Testis (tissue), 3 donors: ENCODE data around the gene ZNF556. TPM values are rescaled to one million over a fixed set of nuclear protein-coding genes. Genes with fewer than 3 reads are reported as not detected.

ENCODE experiments used
- DNase-seq: peaks from one replicate; pipeline ENCODE4 v3.0.0-alpha.2; 2019
- H3K27ac ChIP-seq, 2 donors: fragments of 200-600 bp; sonication (generic); one replicate each; pipeline ENCODE4 v1.5.1; 2019
- H3K27me3 ChIP-seq: fragments of 200-600 bp; sonication (generic); one replicate; pipeline ENCODE4 v1.5.1; 2019
- H3K36me3 ChIP-seq: fragments of 200-600 bp; sonication (generic); one replicate; pipeline ENCODE4 v1.5.1; 2017; ENCODE audit warnings: low read depth; ENCODE audit errors: missing control alignments
- H3K4me1 ChIP-seq: fragments of 200-600 bp; sonication (generic); one replicate; pipeline ENCODE4 v1.5.1; 2019
- H3K4me3 ChIP-seq, 2 donors: fragments of 200-600 bp; sonication (generic); one replicate each; pipeline ENCODE4 v1.5.1; 2017 to 2019
- H3K9me3 ChIP-seq: fragments of 200-600 bp; sonication (generic); one replicate; pipeline ENCODE4 v1.5.1; 2017
- POLR2A ChIP-seq: fragments of 450-650 bp; IDR thresholded peaks from one replicate; pipeline ENCODE4 v1.6.1; 2017; ENCODE audit warnings: antibody characterized with exemption, mild to moderate bottlenecking, moderate library complexity
- WGBS, 2 donors: methylation state at CpG; one replicate each; pipeline ENCODE4 v1.1.5; 2018; 5-methylcytosine and 5-hydroxymethylcytosine counted together
- intact Hi-C: fragments of 100-400 bp; cut with DNase I; formaldehyde crosslinking; loops from one replicate; pipeline ENCODE4 v1.15.1; 2023; ENCODE audit warnings: low total_unique reads
- polyA plus RNA-seq: library from polyadenylated mRNA; stranded (reverse); fragments of 350-450 nt; fragmentation: Illumina TruSeq; extraction: RNeasy Lipid Tissue Mini Kit (QIAGEN cat#74804); gene quantifications from one replicate; pipeline ENCODE4 v1.2.3, GENCODE V29; 2014; ENCODE audit warnings: low read depth, low replicate concordance; ENCODE audit not compliant: insufficient read depth
- total RNA-seq, 2 donors: library from RNA; depleted of rRNA; stranded (reverse); fragments of >200 nt; gene quantifications; one replicate each; pipeline ENCODE4 v1.2.3, GENCODE V29; 2016
- TF ChIP-seq, protein P1 (sequence below), 3 experiments: fragments of 450-650 bp in 2 of 3; fragments of 200-600 bp in 1 of 3; sonication (generic) in 1 of 3; IDR thresholded peaks; one replicate each; pipeline ENCODE4 v1.5.1; 2016 to 2019; ENCODE audit warnings: antibody characterized with exemption in 3 of 3, mild to moderate bottlenecking in 2 of 3, moderate library complexity in 1 of 3

Gene ZNF556
- total and polyA plus RNA-seq, 3 donors from 2014 or later: 1.9 to 2.4 (median 2.3) TPM

DNA sequence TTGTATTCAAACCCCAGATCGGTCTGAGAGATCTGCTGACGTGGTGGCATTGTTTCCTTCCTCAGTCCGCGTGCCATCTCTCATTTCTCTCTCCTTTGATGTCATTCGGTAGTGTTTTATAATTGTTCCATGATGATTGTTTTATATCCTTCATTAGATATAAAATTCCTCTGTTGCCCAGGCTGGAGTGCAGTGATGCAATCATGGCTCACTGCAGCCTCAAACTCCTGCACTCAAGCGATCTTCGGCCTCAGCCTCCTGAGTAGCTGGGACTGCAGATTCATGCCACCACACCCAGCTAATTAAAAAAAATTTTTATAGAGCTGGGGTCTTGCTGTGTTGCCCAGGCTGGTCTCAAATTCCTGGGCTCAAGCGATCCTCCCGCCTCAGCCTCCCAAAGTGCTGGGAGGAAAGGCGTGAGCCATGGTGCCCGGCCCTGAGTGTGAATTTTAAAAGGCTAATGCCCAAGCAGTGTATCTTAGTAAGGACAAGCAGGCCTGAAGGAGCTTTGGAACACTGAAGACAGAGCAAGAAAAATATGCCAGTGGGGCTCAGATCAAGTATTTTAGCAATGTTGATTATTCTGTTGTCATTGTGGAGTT lies 38.9 kb downstream of the ZNF556 start:
- H3K36me3 ChIP-seq: no peaks in the 10 kb centered on the region
- H3K4me1 ChIP-seq: peaks cover 12% of the 10 kb centered on the region
- intact Hi-C loops: no loop called here
- 89 to 92% methylated on average over 11 of the region's 11 CpGs for WGBS, 2 donors
- H3K27me3 ChIP-seq: no peaks in the 10 kb centered on the region
- no peaks in the 10 kb centered on the region for H3K9me3 ChIP-seq
- H3K4me3 ChIP-seq: no peak overlapping the region
- no peak for DNase-seq
- no peak overlapping the region for H3K27ac ChIP-seq
- TF ChIP-seq, protein P1, sequence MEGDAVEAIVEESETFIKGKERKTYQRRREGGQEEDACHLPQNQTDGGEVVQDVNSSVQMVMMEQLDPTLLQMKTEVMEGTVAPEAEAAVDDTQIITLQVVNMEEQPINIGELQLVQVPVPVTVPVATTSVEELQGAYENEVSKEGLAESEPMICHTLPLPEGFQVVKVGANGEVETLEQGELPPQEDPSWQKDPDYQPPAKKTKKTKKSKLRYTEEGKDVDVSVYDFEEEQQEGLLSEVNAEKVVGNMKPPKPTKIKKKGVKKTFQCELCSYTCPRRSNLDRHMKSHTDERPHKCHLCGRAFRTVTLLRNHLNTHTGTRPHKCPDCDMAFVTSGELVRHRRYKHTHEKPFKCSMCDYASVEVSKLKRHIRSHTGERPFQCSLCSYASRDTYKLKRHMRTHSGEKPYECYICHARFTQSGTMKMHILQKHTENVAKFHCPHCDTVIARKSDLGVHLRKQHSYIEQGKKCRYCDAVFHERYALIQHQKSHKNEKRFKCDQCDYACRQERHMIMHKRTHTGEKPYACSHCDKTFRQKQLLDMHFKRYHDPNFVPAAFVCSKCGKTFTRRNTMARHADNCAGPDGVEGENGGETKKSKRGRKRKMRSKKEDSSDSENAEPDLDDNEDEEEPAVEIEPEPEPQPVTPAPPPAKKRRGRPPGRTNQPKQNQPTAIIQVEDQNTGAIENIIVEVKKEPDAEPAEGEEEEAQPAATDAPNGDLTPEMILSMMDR (IDR thresholded peaks at IDR 0.05): no peak
- no peak for TF ChIP-seq POLR2A

DNA sequence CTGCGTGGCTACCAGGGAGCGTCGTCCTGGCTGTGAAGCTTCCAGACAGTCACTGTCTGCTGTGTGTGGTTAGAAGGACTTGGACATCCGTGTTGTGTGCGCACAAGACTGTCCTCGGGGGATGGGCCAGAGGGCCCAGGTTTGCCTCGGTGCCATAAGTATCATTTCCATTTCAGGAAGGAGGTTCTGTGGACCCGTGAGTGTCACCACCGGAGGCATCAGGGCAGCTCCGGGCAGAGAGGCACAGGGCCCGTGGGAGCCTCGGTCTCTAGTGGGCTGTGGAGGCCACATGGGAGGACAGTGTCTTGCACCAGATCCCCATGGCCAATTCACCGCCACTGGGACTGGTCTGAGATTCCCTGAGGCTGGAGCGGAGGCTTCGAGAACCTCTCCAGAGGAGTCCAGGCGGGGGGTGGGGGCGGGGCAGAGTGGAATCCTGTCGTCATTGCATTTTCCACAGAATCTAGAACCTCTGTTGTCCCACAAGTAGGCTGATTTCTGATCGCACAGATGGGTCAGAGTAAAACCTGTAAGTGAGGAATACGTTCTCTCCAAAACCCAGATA lies 39.6 kb downstream of the ZNF556 start:
- 90 to 92% methylated on average over 7 to 20 of the region's 20 CpGs for WGBS, 2 donors
- Histone ChIP-seq H3K9me3 (no peaks in the 10 kb centered on the region), H3K27me3 (no peaks in the 10 kb centered on the region), H3K27ac (no peak overlapping the region), H3K4me1 (peaks cover 7% of the 10 kb centered on the region), H3K4me3 (no peak overlapping the region), H3K36me3 (no peaks in the 10 kb centered on the region)
- no peak for DNase-seq
- intact Hi-C loops: no loop called here
- no peak for TF ChIP-seq POLR2A
- TF ChIP-seq, protein P1 (IDR thresholded peaks at IDR 0.05): no peak

DNA sequence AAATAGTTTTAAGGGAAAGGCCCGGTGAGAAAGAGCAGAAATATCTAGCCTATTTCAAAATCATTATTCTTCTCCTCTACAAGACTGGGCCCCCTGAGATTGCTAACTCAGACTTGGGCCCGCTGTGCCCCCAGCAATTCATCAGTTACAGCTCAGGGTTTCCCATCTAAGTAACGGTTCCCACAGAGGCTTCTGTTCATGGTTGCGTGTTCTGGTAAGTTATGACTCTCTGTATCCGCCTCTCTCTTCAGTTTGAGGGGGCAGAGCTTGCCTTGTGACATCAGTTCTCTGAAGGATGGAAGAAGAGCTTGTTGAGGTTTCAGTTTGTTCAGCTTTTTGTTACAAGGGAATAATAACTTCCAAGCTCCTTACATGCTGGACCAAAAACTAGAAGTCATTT lies 45.2 kb downstream of the ZNF556 start:
- intact Hi-C loops: no loop called here

DNA sequence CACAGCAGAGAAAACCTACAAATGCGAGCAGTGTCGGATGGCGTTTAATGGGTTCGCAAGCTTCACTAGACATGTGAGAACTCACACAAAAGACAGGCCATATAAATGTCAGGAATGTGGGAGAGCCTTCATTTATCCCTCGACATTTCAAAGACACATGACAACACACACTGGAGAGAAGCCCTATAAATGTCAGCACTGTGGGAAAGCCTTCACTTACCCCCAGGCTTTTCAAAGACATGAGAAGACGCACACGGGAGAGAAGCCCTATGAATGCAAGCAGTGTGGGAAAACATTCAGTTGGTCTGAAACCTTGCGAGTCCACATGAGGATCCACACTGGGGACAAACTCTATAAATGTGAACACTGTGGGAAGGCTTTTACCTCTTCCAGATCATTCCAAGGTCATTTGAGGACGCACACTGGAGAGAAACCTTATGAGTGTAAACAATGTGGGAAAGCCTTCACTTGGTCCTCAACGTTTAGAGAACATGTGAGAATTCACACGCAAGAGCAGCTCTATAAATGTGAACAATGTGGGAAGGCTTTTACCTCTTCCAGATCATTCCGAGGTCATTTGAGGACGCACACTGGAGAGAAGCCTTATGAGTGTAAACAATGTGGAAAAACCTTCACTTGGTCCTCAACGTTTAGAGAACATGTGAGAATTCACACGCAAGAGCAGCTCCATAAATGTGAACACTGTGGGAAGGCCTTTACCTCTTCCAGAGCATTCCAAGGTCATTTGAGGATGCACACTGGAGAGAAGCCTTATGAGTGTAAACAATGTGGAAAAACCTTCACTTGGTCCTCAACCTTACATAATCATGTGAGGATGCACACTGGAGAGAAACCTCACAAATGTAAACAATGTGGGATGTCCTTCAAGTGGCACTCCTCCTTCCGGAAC lies 50.4 kb downstream of the ZNF556 start:
- DNase-seq: no peak
- Histone ChIP-seq H3K4me1 (no peaks in the 10 kb centered on the region), H3K27me3 (no peaks in the 10 kb centered on the region), H3K9me3 (no peaks in the 10 kb centered on the region), H3K4me3 (no peak overlapping the region), H3K27ac (no peak overlapping the region), H3K36me3 (no peaks in the 10 kb centered on the region)
- intact Hi-C loops: no loop called here
- TF ChIP-seq, protein P1 (IDR thresholded peaks at IDR 0.05): no peak
- no peak for TF ChIP-seq POLR2A
- WGBS, 2 donors: 94 to 95% methylated on average over 16 of the region's 16 CpGs

More for the DNA sequence above, 45.2 kb downstream of the ZNF556 start:
- H3K27ac ChIP-seq: no peak overlapping the region
- H3K9me3 ChIP-seq: no peaks in the 10 kb centered on the region
- no peak for DNase-seq
- no peaks in the 10 kb centered on the region for H3K27me3 ChIP-seq
- no peaks in the 10 kb centered on the region for H3K36me3 ChIP-seq
- H3K4me3 ChIP-seq: no peak overlapping the region
- TF ChIP-seq, protein P1 (IDR thresholded peaks at IDR 0.05): no peak
- no peak for TF ChIP-seq POLR2A
- peaks cover 4% of the 10 kb centered on the region for H3K4me1 ChIP-seq
- WGBS, 2 donors: 92 to 94% methylated on average over 5 of the region's 5 CpGs
